ENCODE data around the gene ACSS1.
A peak's percentile ranks its signal among the peaks of the same experiment; 100 is the strongest.

Gene ACSS1

GRCh38 chr20:24992487-24993205 lies 65.3 kb downstream of the ACSS1 start, which contains the start of gene APMAP:
APMAP (minus strand) TSS chr20:24992751; CDS start chr20:24992688, 63 bp downstream.
- DNase-seq, result peak; percentile 99

GRCh38 chr20:24991897-24992486 lies 65.9 kb downstream of the ACSS1 start:
- DNase-seq, result no peak

GRCh38 chr20:24990810-24991252 lies 67.1 kb downstream of the ACSS1 start:
- no peak for DNase-seq

DNA sequence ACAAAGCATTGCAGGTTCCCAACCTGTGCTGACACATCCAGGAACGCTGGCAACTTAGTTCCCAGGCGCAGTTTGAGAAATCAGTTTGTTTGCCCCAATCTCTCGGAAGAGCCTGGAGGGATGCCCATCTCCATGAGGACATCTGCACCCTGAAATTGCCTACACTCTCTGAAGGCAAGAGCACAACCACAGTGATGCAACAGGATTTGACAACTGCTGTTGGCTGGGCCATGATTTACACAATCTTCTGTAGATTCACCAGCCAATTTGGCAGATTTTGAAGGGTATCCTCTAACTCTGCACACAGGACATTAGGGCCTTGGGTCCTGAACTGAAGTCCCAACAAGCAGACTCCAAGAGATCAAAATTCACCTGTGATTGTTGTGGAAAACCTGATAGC lies 68.8 kb downstream of the ACSS1 start:
- DNase-seq, result no peak

DNA sequence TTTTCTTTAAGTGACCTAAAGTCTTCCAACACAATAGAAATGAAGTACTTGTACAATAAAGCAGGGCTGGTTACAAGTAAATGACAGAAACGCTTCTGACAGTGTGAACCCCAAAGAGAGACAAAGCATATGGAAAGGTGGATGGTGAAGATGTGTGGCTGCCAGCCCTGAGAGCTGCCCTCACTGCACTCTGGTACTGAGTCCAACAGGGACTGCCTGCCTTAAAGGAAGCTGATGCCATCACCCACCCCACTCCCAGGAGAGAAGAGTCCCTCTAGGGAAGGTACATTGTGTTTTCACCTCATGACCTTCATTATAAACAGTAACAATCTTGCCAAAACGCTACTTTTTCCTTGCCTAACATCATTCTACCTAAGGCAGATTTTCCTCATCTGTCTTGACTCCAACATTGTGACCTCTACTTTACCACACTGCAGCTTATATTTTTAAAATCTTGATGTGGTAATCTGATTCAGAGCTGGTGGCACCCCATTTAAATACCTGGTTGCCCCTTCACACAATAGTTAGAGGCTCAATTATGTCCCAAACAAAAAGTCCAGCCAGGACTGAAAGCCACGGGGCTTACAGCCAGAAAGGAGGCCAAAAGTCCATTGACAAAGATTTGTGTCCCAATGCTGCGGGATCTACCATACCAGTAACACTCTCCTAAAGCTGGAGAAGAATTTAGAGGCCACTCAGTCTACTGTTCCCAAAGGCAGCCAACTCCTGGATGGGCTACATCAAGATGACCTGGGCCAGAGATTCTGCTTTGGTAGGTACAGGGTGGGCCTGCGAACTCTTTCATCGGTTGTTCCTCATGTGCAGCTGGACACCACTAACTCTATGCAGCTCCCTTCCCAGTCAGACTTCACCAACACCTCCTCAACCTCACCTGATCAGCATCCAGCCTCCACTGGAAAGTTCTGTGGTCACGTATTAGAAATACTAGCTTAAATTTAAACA lies 69.8 kb downstream of the ACSS1 start:
- no peak for DNase-seq

- no peak for DNase-seq
These were observed 70.7 kb downstream of the ACSS1 start for GRCh38 chr20:24987244-24987643.

GRCh38 chr20:24986436-24987015 lies 71.4 kb downstream of the ACSS1 start:
- DNase-seq, result no peak

DNA sequence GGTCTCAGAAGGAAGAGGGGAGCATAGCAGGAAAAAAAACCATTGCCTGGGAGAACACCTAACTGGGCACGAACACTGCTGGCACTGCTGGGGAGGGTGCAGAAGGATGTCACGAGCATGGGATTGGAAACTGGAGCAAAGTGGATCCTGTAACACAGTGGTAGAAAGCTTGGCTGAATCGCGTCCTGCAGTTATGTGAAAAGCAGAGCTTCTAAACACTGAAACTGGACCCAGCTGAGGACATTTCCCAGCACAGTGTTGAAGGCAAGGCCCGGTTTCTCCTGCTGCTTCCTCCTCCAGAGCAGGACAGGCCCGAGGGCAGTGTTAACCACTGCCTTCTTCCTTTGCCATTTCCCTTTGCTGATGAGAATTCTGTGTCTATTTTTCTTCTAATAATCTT lies 72.1 kb downstream of the ACSS1 start:
- DNase-seq, result no peak

- DNase-seq, result no peak
These were observed 72.8 kb downstream of the ACSS1 start for GRCh38 chr20:24984961-24985640.

- no peak for DNase-seq
These were observed 74.0 kb downstream of the ACSS1 start for GRCh38 chr20:24983896-24984295.

GRCh38 chr20:24981790-24982189 lies 76.1 kb downstream of the ACSS1 start:
- DNase-seq, result no peak

DNA sequence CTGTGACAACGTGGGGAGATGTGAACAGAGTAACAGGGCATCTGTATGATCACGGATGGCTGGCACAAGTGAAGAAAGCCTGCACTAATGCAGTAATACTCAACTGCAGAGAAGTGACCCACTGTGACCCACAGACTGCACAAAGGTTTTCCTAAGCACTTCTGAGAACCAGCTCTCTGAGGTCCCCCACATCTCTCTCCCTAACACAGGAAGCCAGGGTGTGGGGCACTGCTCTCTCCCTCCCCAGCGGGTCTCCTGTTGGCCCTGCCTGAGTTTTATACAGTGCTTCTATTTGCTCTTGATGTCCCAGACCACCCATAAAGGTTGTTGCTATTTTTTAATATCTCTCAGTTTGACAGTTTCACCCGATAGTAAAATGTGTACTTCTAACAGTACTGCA lies 76.7 kb downstream of the ACSS1 start:
- DNase-seq, result no peak

DNA sequence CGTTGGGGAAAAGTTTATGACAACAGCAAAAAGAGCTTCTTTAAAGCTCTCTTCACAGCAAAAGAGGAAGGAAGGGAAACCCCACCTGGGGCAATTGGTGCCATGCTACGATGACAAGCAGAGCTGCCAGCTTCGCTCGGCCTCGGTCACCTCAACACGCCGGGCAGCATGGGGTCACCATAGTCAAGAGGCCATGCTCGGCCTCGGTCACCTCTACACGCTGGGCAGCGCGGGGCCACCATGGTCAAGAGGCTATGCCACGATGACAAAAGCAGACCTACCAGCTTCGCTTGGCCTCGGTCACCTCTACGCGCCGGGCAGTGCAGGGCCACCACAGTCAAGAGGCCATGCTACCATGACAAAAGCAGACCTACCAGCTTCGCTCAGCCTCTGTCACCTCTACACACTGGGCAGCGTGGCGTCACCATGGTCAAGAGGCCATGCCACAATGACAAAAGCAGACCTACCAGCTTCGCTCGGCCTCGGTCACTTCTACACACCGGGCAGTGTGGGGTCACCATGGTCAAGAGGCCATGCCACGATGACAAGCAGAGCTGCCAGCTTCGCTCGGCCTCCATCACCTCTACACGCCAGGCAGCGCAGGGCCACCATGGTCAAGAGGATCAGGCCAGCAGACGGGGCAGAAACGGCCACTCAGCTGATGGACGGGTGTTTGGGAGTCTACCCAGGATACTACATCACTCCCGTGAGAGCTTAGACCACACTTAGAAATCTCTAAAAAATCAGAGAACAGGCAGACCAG lies 77.5 kb downstream of the ACSS1 start:
- no peak for DNase-seq

DNA sequence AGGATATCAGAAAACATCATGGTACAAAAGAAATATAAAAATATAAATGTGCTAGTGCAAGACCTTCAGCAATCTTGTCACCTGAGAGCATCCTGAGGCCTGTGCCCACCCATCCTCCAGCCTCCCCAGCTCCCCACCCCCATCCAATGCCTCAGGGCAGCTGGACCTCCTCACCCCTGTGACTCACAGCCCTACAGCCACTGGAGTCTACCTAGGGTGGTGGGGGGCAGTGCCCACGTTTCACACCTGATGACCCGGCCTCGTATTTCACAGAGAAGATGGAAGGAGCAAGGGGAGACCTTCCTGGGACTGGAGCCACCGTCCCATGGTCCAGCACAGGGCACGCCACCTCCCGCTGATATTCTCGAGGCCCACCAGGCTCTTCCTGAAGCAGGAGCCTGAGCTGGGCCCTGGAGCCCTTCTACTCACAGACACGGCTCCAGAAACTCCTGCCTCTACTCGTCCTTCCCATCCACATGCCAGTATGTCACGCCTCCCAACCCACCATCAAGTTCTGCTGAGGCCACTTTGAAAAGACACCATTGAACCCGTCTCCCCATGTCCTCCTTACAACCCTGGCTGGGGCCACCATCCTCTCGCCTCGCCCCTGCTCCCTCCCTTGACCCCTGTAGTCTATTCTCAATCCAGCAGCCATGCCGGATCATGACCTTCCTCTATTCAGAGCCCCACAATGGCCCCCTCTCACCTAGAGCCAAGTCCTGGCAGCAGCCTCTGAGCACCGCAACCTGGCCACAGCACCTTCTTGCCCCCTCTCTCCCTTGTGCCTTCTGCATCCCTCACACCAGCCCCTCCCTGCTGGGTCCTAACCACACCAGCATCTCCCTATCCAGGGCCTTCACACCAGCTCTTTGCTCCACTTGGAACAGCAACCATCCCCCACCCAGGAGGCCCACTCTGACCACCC lies 78.6 kb downstream of the ACSS1 start:
- no peak for DNase-seq

- no peak for DNase-seq
These were observed 79.4 kb downstream of the ACSS1 start for GRCh38 chr20:24978513-24978912.

GRCh38 chr20:24977797-24978196 lies 80.1 kb downstream of the ACSS1 start:
- no peak for DNase-seq

DNA sequence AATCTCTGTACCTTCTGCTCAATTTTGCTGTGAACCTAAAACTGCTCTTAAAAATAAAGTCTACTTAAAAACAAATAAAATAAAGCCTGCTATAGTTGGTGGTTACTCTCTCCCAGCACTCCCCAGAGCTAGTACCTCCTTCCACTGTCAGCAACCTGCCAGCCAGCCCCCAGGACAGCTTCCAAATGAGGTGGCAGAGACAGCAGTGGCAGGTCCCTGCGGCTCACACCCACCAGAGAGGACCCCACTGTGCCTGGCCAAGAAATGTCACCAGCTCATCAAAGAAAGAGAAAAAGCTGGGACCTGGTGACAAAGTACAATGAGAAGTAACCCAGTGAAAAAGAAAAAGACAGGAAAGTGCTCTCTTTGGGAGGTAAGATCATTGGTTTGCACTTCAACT lies 80.6 kb downstream of the ACSS1 start:
- no peak for DNase-seq

GRCh38 chr20:24972341-24972740 lies 85.6 kb downstream of the ACSS1 start:
- DNase-seq, result no peak

DNA sequence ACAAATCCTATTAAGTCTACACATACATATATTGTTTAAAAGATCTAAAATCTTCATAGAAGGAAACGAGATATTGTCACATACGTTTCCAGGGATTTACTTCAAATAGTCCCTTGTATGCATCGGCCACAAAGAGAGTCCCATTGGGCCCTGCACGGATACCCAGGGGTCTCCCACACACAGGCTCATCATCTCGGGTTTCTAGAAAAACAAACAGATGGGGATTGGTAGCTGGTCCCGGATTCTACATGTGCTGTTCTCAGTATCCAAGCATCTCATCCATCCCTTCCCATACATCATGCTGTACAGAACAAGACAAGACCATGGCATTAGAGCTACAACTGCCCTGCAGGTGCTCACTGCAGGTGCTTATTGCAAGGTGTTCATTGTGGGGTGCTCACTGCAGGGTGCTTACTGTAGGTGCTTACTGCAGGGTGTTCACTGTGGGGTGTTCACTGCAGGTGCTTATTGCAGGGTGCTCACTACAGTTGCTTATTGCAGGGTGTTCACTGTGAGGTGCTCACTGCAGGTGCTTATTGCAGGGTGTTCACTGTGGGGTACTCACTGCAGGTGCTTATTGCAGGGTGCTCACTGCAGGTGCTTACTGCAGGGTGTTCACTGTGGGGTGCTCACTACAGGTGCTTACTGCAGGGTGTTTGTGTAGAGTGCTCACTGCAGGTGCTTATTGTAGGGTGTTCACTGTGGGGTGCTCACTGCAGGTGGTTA lies 86.4 kb downstream of the ACSS1 start:
- DNase-seq, result no peak

DNA sequence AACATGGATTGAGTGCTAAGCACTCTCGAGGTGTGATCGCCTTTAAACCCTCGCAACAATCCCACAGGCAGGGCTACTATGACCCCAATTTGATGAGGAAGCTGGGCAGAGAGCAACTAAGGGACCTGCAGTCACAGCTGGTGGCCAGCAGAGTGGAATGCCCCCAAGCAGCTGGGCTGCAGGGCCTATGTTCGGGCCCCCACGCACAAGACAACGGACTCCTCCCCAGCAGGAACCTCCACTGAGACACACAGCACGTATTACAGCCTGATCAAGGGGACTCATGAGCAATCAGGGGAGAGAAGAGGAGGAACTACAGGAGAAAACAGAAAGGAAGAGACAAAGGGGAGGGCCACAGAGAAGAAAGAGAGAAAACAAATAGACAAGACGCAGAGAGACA lies 87.2 kb downstream of the ACSS1 start:
- no peak for DNase-seq

All from retina (tissue), 1 donor.